Left forelimb (tissue), 1 donor: Measurements from ENCODE around the gene CRIM1.

Experiments
- DNase-seq: peaks from one replicate; pipeline ENCODE4 v3.0.0-alpha.2; 2018; ENCODE audit warnings: low spot score

The CRIM1 gene

DNA sequence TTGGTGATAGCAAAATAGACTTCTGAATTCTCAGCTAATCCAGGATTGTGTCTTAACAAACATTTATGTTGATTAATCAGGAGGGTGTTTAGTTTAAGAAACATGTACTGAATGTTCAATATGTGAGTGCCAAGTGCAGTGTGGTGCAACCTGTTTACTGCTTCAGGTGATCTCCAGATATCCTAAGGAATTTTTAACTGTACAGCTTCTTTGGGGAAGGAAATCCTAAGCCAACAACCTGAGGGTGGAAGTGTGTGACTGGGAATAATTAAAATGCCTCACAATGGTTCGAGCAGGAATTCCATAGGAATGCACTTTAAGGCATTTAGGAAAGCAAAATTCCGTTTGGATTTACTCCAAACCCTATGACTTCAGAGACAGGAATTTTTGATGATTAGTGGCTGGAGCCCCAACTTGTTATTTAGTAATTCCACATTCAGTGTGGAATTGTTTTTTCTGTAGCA is 16.4 kb downstream of the CRIM1 start:
- no peak for DNase-seq

DNA sequence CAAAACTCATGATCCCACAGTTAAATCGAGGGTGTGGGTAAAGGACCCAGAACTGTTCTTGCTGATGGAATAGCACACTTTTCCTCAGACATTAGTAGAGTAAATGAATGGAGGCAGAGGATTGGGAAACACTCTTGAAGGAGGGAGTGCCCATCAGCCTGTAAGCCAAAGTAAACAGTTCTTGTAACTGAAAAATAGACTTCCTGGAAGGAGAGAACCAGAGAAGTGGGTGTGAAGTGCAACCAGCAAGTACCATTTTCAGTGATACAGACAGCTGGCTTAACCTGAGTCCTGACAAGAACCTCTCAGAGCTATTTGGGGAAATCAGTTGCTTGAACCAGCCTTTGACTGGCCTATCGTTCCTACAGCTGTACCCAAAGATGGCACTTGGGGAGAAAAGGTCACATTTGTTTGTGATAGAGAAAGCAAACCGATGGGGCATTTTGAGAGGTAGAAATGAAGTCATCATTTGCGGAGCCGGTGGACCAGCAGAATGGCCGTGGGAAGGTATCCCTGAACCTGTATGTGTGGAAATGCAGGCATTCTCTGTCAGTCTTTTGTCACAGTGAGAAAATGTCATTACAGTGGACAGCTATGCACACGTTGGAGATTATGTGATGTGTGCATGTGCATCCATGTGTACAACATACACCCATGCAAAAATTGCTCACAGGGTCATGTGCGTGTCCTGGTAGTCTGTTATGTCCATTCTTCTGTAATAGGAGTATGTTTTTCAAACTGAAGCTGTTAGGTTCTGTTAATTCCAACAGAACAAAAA is 17.8 kb downstream of the CRIM1 start:
- DNase-seq = no peak

DNA sequence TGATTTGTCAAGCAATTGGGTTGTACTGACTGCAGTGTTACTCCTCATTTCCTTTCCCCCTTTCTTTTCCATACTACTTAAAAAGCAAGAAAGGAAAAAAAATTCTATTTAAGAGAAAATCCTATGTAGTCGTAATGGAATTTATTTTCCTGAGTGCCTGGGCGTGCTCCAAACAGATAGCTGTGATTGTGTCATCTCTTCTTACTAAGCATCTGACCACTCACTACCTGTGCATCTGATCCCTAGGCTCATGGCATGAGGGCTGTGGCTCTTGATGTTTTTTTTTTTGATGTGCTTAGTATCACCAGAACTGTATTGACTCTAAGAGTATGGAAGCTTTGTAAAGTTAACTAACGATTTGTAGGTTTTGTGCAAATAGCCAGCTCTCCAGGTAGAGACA is 19.0 kb downstream of the CRIM1 start:
- DNase-seq = no peak

DNA sequence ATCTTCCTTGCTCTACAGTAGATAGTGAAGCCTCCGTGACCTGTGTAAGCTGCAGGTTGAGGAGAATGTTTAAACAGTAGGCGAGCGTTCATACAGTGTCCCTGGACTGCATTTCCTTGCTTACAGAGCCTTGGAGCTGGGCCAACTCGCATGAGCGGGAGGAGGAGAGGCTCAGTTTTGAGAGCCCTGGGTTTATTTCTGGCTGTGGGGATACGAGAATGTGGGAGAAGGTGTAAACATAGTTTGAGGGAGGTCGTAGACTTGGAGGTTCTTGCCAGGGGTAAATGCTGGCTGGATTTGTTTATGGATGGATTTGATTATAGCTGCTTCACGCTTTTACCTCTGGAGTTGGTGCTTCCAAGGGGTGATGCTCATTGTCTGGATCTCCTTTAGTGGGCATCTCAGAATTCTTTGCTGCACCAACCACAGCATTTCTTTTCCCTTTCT is 20.8 kb downstream of the CRIM1 start:
- no peak for DNase-seq

- no peak for DNase-seq
Observed at GRCh38 chr2:36376992-36377738, 21.6 kb downstream of the CRIM1 start.

GRCh38 chr2:36379710-36380448 is 24.3 kb downstream of the CRIM1 start:
- no peak for DNase-seq

DNA sequence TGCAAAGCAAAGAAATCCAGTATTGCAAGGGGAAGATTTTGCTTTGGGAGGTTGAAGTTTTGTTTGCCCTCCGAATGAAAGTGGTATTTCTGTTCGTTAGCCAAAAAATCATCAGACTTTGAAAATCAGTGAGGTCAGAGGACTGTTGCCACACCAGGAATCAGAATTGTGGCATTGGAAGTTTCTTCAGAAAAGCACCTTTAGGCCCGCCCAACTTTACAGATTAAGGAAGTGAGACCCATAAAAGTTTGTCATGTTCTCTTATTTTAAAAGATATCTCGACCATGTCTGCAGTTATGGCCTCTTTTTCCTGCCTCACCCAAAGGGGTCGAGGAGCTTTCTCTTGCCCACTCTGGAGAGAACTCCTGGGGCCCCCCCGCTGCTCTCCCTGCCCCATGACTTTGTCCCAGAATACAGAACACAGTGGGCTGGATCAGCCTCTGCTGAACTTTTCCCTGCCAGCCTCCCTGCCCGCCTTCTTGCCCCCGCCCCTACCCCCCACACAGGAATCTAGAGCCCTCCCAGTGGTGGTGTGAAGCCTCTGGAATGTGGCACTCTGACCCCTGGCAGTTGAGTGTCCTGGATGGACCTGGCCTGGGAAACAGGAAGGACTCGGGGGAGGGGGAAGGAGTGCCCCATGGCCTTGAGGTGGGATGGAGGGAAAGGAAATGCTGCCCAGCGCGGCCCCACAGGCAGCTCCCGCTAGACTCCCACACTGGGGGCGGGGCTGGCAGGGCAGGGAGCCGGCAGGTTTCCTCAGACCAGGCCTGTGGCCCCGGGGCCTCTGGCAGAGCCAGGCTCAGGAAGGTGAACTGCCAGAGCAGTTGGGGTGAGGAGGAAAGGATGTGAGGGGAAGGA is 25.3 kb downstream of the CRIM1 start:
- DNase-seq = no peak

GRCh38 chr2:36381993-36382392 is 26.4 kb downstream of the CRIM1 start:
- no peak for DNase-seq

- DNase-seq = no peak
Observed at GRCh38 chr2:36382472-36382871, 26.9 kb downstream of the CRIM1 start.

GRCh38 chr2:36383726-36384125 is 28.1 kb downstream of the CRIM1 start:
- no peak for DNase-seq

DNA sequence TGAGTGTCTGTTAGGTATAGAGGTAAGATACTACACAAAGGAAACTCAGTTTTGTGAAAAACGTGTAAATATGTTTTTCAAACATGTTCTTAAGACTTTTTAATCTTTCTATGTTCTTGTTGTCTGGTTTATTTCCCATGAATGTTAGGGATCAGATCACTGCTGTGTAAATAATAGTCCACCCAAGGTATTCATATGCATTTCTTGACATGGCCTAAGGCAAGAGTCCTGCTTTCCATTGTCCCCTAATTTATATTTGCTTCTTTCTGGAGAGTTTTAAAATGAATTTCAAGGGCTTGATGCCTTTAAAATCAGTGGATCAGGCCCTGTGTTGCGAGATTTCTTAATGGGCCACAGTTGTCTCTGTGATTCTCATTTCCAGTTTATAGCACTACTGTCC is 28.9 kb downstream of the CRIM1 start:
- DNase-seq = no peak

- no peak for DNase-seq
Observed at GRCh38 chr2:36385603-36386002, 30.0 kb downstream of the CRIM1 start.

DNA sequence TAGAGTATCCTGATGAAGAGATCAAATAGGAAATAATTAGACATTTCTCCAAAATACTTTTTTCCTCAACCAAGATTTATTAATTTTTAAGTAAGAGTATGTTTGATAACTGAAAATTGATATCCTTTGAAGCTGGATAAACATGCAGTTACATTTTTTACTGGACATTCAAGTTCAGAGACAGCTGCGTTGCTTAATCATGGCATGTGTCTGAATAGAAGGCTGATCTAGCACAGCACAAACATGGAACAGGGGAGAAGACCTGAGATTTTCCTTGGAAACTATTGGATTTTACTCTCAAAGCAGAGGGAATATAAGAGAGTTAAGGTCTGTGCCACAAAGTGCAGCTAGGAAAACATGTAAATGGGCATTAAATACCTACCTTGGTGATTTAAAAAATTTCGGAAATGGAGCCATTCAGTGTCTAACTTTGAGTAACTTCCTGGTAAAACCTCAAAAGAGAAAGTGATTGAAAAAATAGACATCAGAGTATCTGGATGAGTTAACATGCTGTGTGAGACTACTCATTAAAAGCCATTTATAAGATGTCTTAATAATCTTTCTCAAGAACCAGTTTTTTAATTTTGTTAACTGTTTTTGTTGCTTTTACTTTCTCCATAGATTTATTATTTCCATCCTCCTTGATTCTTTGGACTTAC is 31.8 kb downstream of the CRIM1 start:
- DNase-seq = no peak

DNA sequence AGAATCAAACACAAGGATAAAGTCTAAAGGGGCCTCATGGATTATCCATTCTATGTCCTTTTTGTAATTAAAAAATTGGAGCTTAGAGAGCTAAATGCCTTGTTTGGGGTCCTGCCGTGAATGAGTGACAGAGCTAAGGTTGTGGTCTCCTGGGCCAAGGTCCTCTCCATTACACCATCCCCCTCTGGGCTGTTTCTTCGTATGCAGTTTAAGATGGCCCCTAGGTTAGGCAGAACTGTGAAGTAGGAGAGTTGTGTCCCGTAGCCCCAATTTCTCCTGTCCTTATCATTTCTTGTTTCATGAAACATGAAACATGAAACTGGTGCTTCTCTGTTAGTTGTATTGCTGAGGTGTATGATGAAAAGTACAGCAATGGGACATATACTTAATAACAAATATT is 32.9 kb downstream of the CRIM1 start:
- DNase-seq = no peak

DNA sequence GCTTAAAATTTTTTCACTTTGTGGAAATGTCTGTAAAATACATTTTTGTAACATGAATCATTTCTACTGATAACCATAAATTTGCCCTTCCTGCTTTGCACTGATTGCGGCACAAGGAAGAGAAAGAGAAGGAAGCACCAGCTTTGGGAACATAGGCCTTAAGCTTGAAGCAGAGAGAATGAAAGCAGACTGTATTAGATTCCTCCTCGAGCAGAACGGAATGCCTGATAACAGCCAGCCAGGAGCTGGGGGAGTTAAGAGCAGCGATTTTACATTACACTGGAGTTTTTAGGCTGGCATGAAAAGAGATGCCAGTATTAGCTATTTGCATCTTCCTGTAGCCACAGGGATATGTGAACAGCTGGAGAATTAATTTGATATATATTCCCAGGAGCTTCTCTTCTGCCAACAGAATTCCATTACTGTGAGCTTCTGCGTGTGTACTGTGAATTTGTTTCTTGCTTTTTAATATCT is 33.5 kb downstream of the CRIM1 start:
- no peak for DNase-seq

DNA sequence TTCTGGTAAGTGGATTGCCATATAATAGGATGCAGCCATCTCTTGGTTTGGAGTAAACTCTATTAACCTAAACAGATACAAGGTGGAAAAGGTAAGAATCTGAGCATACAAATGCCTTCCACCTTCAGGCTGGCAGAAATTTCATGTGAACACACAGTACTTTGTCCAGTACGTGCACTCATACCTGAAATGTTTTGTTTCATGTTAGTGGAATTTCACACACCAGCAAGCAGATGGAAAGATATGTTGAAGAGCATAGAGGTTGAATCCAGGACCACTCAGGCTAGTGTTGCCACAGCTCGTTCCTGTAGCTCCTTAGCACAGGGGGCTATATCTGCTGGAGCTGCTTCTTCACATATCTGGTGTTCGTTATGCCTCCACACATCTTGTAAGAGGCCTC is 34.0 kb downstream of the CRIM1 start:
- DNase-seq = no peak

DNA sequence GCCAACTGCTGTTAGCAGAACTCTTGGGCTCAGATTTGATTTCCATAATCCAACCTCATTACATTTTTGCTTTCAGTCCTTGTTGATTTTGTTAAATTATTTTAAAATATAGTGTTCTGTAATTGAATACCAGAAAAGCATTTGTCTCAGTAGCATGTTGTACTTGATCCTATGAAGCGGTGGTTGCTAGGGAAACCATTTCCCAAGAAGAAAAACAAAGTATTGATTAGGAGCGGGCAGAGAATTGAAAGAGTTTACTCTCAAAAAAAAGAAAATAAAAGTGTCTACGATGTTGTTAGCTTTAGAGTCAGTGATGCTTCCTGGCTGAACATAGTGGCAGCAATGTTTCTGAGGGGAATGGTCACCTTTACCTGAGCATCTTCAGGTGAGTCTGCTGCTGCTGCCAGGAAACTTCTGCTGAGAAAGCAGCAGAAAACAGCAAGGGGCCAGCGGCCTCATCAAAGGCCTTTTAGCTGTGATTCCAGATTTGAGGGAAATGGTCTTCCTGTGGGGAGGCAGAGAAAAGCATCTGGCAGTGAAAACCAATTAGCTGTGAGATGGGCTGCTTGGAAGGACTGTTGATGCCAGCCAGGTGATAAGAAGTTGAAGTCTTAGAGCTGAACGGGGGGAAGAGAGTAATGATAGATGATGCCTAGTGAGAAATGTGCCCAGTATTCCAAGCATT is 37.1 kb downstream of the CRIM1 start:
- no peak for DNase-seq

DNA sequence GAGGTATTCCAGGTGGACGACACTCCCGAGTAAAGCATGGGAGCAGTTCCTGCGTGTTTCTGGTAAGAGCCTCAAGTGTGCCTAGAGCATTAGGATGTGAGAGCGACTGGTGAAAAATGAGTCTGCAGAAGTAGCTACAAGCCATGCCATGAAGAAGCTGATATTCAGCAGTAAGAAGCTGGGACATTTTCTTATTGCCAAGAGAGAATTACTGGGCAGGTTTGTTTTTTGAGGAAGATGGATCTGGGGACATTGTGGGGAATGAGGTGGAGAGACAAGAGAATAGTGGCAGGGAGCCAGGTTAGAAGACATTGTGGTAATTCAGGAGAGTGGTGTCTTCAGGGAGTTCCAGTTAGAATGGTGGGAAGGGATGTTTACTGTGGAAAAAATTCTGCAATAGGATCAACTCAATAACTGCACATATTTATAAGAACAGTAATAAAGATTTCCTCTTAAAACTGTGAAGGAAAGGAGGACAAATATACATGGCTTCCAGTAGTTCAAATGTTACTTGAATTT is 38.2 kb downstream of the CRIM1 start:
- no peak for DNase-seq

DNA sequence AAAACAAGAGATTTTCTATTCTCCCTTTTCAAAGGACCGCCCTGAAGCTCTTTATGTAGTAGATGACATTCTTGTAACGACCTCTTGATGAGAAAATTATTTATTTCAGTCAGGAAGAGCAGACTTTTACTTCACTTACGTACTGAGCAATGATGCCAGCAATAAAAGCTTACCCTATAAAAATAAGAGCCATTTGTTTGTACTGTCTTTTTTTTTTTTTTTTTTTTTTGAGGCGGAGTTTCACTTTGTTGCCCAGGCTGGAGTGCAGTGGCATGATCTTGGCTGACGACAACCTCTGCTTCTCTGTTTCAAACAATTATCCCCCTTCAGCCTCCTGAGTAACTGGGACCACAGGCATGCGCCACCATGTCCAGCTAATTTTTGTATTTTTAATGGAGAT is 39.2 kb downstream of the CRIM1 start:
- DNase-seq = no peak

- no peak for DNase-seq
Observed at GRCh38 chr2:36395866-36396265, 40.3 kb downstream of the CRIM1 start.
